Measurements from ENCODE around the gene GRIA3.
"Not testable (repeated sequence)": the region's sequence is repeated elsewhere in the genome, so short reads cannot be mapped to it uniquely, and the experiment has no call there.

Gene GRIA3

DNA sequence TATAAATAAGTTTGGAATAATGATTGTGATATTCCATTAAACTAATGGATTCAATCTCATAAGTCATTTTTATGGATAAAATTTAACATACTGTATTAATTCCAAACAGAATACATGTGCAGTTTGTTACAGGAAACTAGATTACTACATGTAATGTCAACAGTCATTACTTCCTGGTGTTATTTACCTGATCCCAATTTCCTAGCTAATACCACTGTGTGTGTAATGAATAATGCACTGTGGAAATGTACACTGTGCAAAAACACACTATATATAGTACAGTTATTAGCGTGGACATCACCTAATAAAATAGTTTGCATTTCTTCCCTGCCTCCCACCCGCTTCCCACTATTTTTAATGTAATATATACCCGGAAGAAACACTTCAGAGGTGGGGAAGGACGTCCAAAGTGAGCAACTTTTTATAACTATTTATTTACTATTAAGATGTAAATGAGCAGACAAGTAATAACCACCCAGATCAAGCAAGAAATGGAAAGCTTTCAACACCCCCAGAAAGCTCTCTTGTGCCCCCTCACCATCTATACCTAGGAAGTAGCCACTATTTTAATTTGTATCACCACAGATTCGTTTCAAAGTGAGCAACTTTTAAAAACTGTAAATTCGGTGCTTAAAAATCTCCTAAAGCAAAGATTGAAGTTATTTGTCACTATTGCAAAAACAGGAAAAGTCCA lies 329.7 kb downstream of the GRIA3 start:
- Histone ChIP-seq H3K27ac (ENCODE audit: low read length) (no peak overlapping the region), H3K9ac (ENCODE audit: low read depth, low read length) (no peak overlapping the region), H3K27me3 (ENCODE audit: insufficient read depth, low read length, poor library complexity) (no peaks in the 10 kb centered on the region), H3K36me3 (ENCODE audit: insufficient read depth, low read length) (no peaks in the 10 kb centered on the region), H4K20me1 (ENCODE audit: insufficient read depth, low read length) (no peaks in the 10 kb centered on the region), H3K9me3 (ENCODE audit: insufficient read depth, low read length, severe bottlenecking) (no peaks in the 10 kb centered on the region), H3K4me3 (ENCODE audit: low read depth in 1 of 2, low read length in 2 of 2) (no peak overlapping the region), H3K4me1 (ENCODE audit: insufficient read depth, low read length) (no peaks in the 10 kb centered on the region), H2AFZ (ENCODE audit: low read depth, low read length) (no peak overlapping the region), H3K79me2 (ENCODE audit: insufficient read depth, low read length) (no peaks in the 10 kb centered on the region), H3K4me2 (ENCODE audit: insufficient read depth, low read length) (no peak overlapping the region)
- TF ChIP-seq, protein P1, sequence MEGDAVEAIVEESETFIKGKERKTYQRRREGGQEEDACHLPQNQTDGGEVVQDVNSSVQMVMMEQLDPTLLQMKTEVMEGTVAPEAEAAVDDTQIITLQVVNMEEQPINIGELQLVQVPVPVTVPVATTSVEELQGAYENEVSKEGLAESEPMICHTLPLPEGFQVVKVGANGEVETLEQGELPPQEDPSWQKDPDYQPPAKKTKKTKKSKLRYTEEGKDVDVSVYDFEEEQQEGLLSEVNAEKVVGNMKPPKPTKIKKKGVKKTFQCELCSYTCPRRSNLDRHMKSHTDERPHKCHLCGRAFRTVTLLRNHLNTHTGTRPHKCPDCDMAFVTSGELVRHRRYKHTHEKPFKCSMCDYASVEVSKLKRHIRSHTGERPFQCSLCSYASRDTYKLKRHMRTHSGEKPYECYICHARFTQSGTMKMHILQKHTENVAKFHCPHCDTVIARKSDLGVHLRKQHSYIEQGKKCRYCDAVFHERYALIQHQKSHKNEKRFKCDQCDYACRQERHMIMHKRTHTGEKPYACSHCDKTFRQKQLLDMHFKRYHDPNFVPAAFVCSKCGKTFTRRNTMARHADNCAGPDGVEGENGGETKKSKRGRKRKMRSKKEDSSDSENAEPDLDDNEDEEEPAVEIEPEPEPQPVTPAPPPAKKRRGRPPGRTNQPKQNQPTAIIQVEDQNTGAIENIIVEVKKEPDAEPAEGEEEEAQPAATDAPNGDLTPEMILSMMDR (IDR thresholded peaks at IDR 0.05; ENCODE audit: borderline replicate concordance, extremely low read depth, low read length, poor library complexity, severe bottlenecking) = no peak
- TF ChIP-seq EZH2 (IDR thresholded peaks at IDR 0.05; ENCODE audit: borderline replicate concordance, low read depth, low read length, severe bottlenecking) = no peak
- DNase-seq (no peak), ATAC-seq (ENCODE audit: insufficient read depth, low read depth) (no peak)

DNA sequence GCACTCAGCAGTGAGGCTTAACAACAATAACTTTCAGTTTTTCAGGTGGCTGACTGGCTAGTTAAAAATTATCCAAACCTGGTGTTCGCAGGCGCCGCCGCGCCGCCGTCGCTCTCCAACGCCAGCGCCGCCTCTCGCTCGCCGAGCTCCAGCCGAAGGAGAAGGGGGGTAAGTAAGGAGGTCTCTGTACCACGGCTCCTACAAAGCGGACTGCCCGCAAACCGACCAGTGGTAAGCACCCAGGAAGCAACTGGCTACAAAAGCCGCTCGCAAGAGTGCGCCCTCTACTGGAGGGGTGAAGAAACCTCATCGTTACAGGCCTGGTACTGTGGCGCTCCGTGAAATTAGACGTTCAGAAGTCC lies 330.2 kb downstream of the GRIA3 start:
- H3K27ac ChIP-seq (ENCODE audit: low read length); H3K79me2 ChIP-seq (ENCODE audit: insufficient read depth, low read length); DNase-seq; H3K36me3 ChIP-seq (ENCODE audit: insufficient read depth, low read length); H3K4me3 ChIP-seq (ENCODE audit: low read depth in 1 of 2, low read length in 2 of 2); H2AFZ ChIP-seq (ENCODE audit: low read depth, low read length); ATAC-seq (ENCODE audit: insufficient read depth, low read depth); H3K27me3 ChIP-seq (ENCODE audit: insufficient read depth, low read length, poor library complexity); H3K4me1 ChIP-seq (ENCODE audit: insufficient read depth, low read length); H3K4me2 ChIP-seq (ENCODE audit: insufficient read depth, low read length); H4K20me1 ChIP-seq (ENCODE audit: insufficient read depth, low read length); H3K9me3 ChIP-seq (ENCODE audit: insufficient read depth, low read length, severe bottlenecking); H3K9ac ChIP-seq (ENCODE audit: low read depth, low read length): not testable (repeated sequence)

DNA sequence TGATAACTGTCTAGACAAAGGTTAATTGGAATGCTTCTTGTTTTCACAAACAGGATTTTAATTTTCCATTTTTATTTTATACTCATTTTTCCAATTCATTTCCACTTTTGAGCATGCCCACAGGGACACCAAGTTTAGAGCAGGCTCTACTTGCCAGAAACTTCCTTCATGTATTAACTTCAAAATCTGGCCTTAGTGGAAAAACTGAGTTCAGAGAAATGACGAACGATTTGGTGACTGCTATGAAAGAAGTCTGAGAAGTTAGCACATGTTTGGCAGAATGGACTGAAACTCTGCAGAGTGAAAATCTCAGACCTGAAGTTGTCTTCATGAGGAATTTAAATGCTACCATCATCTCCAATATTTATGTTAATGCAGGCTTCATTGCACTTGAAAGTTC lies 334.7 kb downstream of the GRIA3 start:
- DNase-seq = no peak
- H3K27me3 ChIP-seq (ENCODE audit: insufficient read depth, low read length, poor library complexity) = no peaks in the 10 kb centered on the region
- no peak overlapping the region for H3K4me2 ChIP-seq (ENCODE audit: insufficient read depth, low read length)
- no peak overlapping the region for H3K27ac ChIP-seq (ENCODE audit: low read length)
- TF ChIP-seq, protein P1 (IDR thresholded peaks at IDR 0.05; ENCODE audit: borderline replicate concordance, extremely low read depth, low read length, poor library complexity, severe bottlenecking) = no peak
- H3K9me3 ChIP-seq (ENCODE audit: insufficient read depth, low read length, severe bottlenecking) = no peaks in the 10 kb centered on the region
- no peaks in the 10 kb centered on the region for H3K36me3 ChIP-seq (ENCODE audit: insufficient read depth, low read length)
- ATAC-seq (ENCODE audit: insufficient read depth, low read depth) = no peak
- H3K79me2 ChIP-seq (ENCODE audit: insufficient read depth, low read length) = no peaks in the 10 kb centered on the region
- no peak overlapping the region for H2AFZ ChIP-seq (ENCODE audit: low read depth, low read length)
- no peaks in the 10 kb centered on the region for H4K20me1 ChIP-seq (ENCODE audit: insufficient read depth, low read length)
- no peak overlapping the region for H3K9ac ChIP-seq (ENCODE audit: low read depth, low read length)
- no peak overlapping the region for H3K4me3 ChIP-seq (ENCODE audit: low read depth in 1 of 2, low read length in 2 of 2)
- H3K4me1 ChIP-seq (ENCODE audit: insufficient read depth, low read length) = no peaks in the 10 kb centered on the region

DNA sequence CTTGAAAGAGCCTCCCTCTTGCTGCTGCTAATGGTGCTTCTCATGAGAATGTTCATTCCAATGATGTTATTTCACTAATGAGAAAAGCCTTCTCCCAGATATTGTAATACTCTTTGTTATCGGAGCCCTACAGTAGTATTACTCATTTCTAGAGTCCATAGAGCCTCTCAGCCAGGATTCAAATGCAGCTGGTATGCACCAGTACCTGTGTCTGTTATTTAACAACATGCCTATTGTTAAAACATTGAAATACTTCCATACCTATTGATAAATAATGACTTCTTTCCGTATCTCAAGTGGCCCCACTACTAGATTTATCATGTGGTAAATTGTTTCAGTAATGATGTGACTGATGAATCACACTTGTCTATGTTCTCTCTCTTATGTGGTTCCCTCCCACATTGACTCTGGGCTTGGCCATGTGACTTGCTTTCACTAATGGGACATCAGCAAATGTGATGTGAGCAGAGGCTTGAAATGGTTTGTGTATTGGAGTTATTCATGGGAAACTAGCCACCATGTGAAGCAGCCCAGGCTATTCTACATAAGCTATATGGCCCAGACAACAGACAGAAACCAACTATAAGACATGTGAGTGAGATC lies 341.1 kb downstream of the GRIA3 start:
- H4K20me1 ChIP-seq (ENCODE audit: insufficient read depth, low read length) = no peaks in the 10 kb centered on the region
- no peak overlapping the region for H3K4me2 ChIP-seq (ENCODE audit: insufficient read depth, low read length)
- ATAC-seq (ENCODE audit: insufficient read depth, low read depth) (no peak), DNase-seq (no peak)
- no peaks in the 10 kb centered on the region for H3K79me2 ChIP-seq (ENCODE audit: insufficient read depth, low read length)
- H3K9me3 ChIP-seq (ENCODE audit: insufficient read depth, low read length, severe bottlenecking) = no peaks in the 10 kb centered on the region
- H3K36me3 ChIP-seq (ENCODE audit: insufficient read depth, low read length) = no peaks in the 10 kb centered on the region
- H2AFZ ChIP-seq (ENCODE audit: low read depth, low read length) = no peak overlapping the region
- no peaks in the 10 kb centered on the region for H3K4me1 ChIP-seq (ENCODE audit: insufficient read depth, low read length)
- no peak overlapping the region for H3K9ac ChIP-seq (ENCODE audit: low read depth, low read length)
- H3K27ac ChIP-seq (ENCODE audit: low read length) = no peak overlapping the region
- H3K27me3 ChIP-seq (ENCODE audit: insufficient read depth, low read length, poor library complexity) = no peaks in the 10 kb centered on the region
- no peak overlapping the region for H3K4me3 ChIP-seq (ENCODE audit: low read depth in 1 of 2, low read length in 2 of 2)
- no peak for TF ChIP-seq EZH2 (IDR thresholded peaks at IDR 0.05; ENCODE audit: borderline replicate concordance, low read depth, low read length, severe bottlenecking)
- TF ChIP-seq, protein P1 (IDR thresholded peaks at IDR 0.05; ENCODE audit: borderline replicate concordance, extremely low read depth, low read length, poor library complexity, severe bottlenecking) = no peak

DNA sequence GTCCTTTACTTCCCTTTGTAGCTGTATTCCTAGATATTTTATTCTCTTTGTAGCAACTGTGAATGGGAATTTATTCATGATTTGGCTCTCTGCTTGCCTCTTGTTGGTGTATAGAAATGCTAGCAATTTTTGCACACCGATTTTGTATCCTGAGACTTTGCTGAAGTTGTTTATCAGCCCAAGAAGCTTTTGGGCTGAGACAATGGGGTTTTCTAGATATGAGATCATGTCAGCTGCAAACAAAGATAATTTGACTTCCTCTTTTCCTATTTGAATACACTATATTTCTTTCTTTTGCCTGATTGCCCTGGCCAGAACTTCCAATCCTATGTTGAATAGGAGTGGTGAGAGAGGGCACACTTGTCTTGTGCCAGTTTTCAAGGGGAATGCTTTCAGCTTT lies 346.6 kb downstream of the GRIA3 start:
- H3K36me3 ChIP-seq (ENCODE audit: insufficient read depth, low read length); H3K4me1 ChIP-seq (ENCODE audit: insufficient read depth, low read length); H3K9ac ChIP-seq (ENCODE audit: low read depth, low read length); H3K4me2 ChIP-seq (ENCODE audit: insufficient read depth, low read length); H3K27me3 ChIP-seq (ENCODE audit: insufficient read depth, low read length, poor library complexity); H2AFZ ChIP-seq (ENCODE audit: low read depth, low read length); H3K79me2 ChIP-seq (ENCODE audit: insufficient read depth, low read length); H4K20me1 ChIP-seq (ENCODE audit: insufficient read depth, low read length); H3K4me3 ChIP-seq (ENCODE audit: low read depth in 1 of 2, low read length in 2 of 2); H3K27ac ChIP-seq (ENCODE audit: low read length); ATAC-seq (ENCODE audit: insufficient read depth, low read depth); DNase-seq; H3K9me3 ChIP-seq (ENCODE audit: insufficient read depth, low read length, severe bottlenecking): not testable (repeated sequence)

Measured in DND-41 (cell line).